B cell (primary cell): Measurements from ENCODE around the gene KIAA0586.

Experiments
- EZH2 ChIP-seq: IDR thresholded peaks from 2 replicates; pipeline ENCODE4 v1.6.1; 2012; ENCODE audit warnings: borderline replicate concordance, low read depth, mild to moderate bottlenecking, moderate library complexity, low read length; ENCODE audit not compliant: insufficient read depth, poor library complexity, severe bottlenecking
- TF ChIP-seq, protein P1 (sequence below): fragments of 200-600 bp; IDR thresholded peaks from one replicate; pipeline ENCODE4 v1.8.0; 2022; ENCODE audit warnings: antibody characterized with exemption, mild to moderate bottlenecking

DNA sequence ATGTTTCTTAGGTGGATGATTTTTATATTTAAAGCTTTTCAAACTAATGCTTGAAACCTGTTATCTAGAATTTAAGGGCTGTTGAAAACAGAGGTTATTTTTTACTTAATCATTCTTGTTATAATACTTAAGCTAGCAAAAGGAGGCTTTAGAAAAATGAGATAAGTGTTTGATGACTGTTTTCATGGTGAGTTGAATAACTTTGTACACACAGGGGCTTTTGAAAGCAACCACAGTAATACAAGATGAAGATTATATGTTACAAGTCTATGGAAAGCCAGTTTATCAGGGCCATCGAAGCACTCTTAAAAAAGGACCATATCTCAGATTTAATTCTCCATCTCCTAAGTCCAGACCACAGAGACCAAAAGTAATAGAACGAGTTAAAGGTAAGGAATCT is 33.3 kb downstream of the KIAA0586 start:
- TF ChIP-seq, protein P1, sequence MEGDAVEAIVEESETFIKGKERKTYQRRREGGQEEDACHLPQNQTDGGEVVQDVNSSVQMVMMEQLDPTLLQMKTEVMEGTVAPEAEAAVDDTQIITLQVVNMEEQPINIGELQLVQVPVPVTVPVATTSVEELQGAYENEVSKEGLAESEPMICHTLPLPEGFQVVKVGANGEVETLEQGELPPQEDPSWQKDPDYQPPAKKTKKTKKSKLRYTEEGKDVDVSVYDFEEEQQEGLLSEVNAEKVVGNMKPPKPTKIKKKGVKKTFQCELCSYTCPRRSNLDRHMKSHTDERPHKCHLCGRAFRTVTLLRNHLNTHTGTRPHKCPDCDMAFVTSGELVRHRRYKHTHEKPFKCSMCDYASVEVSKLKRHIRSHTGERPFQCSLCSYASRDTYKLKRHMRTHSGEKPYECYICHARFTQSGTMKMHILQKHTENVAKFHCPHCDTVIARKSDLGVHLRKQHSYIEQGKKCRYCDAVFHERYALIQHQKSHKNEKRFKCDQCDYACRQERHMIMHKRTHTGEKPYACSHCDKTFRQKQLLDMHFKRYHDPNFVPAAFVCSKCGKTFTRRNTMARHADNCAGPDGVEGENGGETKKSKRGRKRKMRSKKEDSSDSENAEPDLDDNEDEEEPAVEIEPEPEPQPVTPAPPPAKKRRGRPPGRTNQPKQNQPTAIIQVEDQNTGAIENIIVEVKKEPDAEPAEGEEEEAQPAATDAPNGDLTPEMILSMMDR: no peak
- TF ChIP-seq EZH2: no peak
